ENCODE data around the gene PHTF1.

PHTF1 gene

DNA sequence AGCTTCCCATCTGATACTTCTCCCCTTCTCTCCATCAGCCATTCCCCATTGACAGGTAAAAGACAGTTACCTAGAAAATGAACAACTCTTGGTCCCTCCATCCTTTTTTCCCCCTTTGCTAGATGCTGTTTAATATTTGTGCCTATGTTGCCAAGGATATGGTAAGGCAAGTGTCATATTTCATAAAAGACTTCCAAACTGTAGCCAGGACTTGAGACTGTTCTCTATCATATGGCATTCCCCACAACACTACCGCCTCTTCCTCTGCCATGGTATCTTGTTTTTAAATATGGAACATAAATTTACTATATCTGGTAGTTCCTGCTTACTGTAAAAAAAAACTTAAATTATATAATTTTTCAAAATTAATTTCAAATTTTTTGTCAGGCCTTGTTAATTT, 97.2 kb downstream of the PHTF1 start:
- DNase-seq, result no peak

DNA sequence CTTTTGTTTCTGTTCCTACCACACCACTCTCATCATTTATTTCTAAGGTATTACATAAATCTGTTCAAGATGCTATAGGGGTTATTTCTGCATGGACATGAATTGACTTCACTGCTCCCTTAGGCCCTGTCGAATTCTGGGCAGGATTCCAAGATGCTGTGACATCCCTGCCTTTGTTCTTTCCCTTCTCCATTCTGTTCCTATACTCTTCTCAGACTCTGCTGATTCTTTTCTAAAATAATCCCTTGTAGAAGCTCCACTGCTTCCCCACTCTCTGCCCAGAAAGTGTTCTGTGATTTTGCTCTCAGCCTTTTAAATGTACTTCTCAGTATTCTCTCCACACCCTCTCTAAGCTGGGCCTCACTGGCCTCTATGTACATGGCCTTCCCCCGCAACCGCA, 99.2 kb downstream of the PHTF1 start:
- DNase-seq, result no peak

DNA sequence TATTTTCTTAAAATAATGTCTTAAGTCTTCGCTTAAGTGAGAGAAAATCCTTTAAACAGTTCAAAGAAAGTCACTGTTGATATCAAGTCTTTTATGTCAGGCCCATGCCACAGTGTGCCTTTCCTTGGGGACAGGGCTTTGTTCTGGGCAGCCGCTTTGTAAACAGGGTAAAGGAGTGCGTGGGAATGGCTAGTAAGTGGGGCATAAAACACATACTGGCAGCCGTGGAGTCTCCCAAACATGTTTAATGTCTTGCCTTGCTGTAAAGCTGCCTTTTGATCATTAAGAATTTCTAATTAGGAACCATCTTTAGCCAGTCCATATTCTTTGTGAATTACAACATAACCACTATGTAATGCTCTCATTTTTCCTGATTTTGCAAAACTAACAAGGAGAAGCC, 99.7 kb downstream of the PHTF1 start:
- no peak for DNase-seq

DNA sequence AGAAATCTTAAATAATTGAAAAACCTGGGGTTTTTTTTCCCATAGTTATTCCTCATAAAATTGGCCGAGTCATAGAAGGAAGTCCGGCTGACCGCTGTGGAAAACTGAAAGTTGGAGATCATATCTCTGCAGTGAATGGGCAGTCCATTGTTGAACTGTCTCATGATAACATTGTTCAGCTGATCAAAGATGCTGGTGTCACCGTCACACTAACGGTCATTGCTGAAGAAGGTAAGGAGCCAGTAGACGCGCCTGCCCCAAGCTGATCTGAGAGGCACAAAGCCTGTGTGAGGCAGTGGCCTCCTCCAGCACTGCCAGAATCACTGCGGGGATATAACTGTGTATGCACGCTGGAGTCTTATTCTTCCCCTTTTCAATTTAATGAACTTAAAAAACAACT, 100.3 kb downstream of the PHTF1 start:
- no peak for DNase-seq

DNA sequence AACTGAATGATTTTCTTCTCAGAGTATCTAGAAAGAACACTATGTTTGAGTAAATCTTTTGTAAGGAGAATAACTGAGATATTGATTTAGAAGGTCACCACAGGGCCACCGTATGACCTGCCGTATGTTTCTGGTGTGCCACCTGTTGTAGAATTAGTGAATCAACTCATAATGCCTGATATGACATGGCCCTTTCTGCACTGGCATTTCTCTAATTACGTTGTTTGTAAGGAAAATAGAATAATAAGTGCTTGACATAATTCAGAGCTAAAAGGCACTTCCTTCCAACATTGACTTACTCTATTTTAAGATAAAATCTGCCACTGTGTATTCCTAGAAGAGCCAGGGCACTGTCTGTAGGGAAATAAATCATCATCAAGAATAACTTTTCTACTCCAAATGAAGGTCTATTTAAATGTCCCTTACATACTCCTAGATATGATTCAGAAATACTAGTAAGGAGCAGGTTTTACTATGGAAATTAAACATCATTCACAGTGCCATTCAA, 101.7 kb downstream of the PHTF1 start:
- no peak for DNase-seq

DNA sequence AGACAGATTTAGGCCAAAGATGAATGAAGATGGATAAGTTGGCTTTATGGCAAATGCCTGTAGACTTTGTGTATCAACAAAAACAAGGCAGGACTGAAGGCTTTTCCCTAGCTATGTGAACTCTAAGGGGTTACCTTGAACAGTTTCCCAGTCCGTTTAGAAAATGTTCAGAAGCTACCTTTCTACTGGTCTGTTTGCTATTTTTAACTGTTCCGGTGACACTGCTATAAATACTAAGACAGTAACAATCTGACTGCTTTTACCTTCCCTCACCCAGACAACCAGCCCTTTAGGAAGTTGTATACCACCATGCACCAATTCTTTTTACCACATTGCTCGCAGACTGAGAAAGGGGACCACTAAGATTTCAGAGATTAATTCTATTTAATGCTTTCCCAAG, 102.2 kb downstream of the PHTF1 start:
- DNase-seq, result no peak

DNA sequence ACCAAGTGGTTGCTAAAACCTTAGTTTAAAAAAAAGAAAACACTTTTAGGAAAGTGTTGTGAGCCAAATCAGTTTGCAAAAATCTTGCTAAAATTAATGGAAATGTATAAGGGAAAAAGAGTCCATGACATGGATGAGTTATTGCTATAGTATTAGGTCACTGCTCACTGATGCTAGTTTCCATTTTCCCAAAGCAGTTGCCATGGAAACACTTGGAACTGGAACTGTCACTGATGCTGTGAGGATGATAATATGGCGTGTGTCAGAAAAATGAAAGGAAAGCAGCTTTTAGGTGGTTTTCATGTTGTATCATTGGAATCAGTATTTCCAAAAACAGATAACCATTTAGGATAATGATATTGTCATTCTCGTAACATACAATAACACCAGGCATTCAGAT, 104.4 kb downstream of the PHTF1 start:
- DNase-seq, result no peak

DNA sequence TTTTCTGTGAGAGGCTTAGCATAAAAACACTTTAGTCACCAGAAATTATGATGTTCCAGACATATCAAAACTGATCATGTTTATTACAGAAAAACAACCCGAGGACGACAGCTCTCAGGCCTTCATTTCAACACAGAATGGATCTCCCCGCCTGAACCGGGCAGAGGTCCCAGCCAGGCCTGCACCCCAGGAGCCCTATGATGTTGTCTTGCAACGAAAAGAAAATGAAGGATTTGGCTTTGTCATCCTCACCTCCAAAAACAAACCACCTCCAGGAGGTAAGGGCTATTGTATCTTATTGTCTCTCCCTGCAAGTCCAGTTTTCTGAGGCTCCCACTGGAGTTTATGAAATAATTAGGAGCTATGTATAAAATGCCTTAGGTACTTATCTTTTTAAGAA, 105.5 kb downstream of the PHTF1 start:
- DNase-seq, result no peak

DNA sequence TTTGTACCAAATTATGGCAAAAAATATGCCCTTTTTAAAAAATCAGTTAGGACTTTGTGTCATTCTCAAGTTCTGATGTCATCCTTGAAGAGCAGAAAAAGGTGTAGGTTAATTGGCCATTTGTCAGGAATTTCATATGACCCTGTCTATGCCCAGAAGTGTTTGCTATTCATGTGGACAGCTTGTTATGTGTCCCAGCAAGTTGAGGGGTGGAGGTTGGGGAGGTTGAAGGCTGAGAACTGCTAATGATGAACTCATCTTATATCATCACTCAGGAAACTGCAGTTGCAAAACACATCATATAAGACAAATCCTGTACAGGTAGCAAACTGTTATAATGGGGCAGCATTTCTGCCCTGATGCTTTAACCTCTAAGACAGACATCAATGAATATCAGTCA, 106.5 kb downstream of the PHTF1 start:
- DNase-seq, result no peak

DNA sequence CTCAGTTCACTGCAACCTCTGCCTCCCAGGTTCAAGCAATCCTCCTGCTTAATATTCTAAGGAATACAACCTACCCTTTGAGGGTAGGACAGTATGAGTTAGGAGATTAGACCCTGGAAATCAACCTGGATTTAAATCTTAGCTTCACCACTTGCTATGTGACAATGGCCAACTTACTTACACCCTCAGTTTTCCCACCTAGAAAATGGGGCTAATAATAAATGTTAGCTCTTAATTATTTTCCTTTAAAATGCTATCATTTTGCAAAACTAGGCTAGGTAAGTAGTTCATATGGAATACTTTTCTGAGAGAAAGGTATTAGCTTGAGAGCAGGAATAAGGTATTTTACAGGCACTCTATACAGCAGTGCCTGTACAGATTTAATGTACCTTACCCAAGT, 110.8 kb downstream of the PHTF1 start:
- DNase-seq, result no peak

DNA sequence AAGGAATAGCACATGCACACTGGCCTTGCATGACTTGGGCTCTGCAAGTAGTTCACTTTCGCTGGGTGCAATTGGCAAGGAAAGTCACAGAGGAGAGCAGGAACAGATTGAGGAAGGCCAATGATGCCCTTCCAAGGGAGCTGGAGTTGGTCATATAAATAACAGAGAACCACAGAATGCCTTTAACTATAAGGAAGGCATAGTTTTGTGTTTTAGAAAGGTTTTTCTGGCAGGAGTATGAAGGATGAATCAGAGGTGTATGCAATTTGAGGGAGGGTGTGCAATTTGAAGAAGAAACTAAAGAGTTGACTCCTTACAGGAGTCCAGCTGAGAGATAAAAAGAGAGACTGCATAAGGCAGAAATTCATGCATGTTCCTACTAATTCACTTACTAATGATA, 112.1 kb downstream of the PHTF1 start:
- DNase-seq, result no peak
